Brain microvascular endothelial cell (primary cell): Measurements from ENCODE around the gene VWA5B1.
A peak's percentile ranks its signal among the peaks of the same experiment; 100 is the strongest.

Experiments used
- DNase-seq: peaks from one replicate; pipeline ENCODE4 v3.0.0-alpha.2; 2020
- H3K27ac ChIP-seq: fragments of 250-450 bp; sonication (Bioruptor Pico); 2 replicates; pipeline ENCODE4 v1.5.1; 2020; ENCODE audit warnings: mild to moderate bottlenecking, moderate library complexity
- H3K27me3 ChIP-seq: fragments of 250-450 bp; sonication (Bioruptor Pico); replicated peaks from 2 replicates; pipeline ENCODE4 v1.5.1; 2020; ENCODE audit warnings: mild to moderate bottlenecking
- H3K36me3 ChIP-seq: fragments of 250-450 bp; sonication (Bioruptor Pico); replicated peaks from 2 replicates; pipeline ENCODE4 v1.5.1; 2020; ENCODE audit warnings: mild to moderate bottlenecking
- H3K4me3 ChIP-seq: 2 replicates; pipeline ENCODE4 v1.5.1; 2011; ENCODE audit warnings: low read depth, mild to moderate bottlenecking, control low read depth, low read length, moderate library complexity
- CTCF ChIP-seq: IDR thresholded peaks from 2 replicates; pipeline ENCODE4 v1.5.1; 2011; ENCODE audit warnings: low read depth, mild to moderate bottlenecking, moderate library complexity, low read length, control low read depth, inconsistent platforms; ENCODE audit errors: missing control alignments
- in situ Hi-C: cut with HindIII; loops from 2 replicates; pipeline ENCODE4 v1.10.0; 2017; ENCODE audit warnings: low sequenced_read_pairs, low pct_ligation_motif_present

The VWA5B1 gene

GRCh38 chr1:20365421-20366055, 74.9 kb downstream of the VWA5B1 start:
- no peak overlapping the region for H3K27ac ChIP-seq
- TF ChIP-seq CTCF, result no peak
- H3K4me3 ChIP-seq, result no peak overlapping the region
- no peaks in the 10 kb centered on the region for H3K36me3 ChIP-seq
- no peak for DNase-seq
- peaks cover 45% of the 10 kb centered on the region for H3K27me3 ChIP-seq
- in situ Hi-C loops, result no loop called here

GRCh38 chr1:20366056-20366462, 75.4 kb downstream of the VWA5B1 start:
- no peak for TF ChIP-seq CTCF
- Histone ChIP-seq H3K27me3 (peaks cover 45% of the 10 kb centered on the region), H3K4me3 (no peak overlapping the region), H3K27ac (no peak overlapping the region), H3K36me3 (no peaks in the 10 kb centered on the region)
- in situ Hi-C loops, result no loop called here
- no peak for DNase-seq

DNA sequence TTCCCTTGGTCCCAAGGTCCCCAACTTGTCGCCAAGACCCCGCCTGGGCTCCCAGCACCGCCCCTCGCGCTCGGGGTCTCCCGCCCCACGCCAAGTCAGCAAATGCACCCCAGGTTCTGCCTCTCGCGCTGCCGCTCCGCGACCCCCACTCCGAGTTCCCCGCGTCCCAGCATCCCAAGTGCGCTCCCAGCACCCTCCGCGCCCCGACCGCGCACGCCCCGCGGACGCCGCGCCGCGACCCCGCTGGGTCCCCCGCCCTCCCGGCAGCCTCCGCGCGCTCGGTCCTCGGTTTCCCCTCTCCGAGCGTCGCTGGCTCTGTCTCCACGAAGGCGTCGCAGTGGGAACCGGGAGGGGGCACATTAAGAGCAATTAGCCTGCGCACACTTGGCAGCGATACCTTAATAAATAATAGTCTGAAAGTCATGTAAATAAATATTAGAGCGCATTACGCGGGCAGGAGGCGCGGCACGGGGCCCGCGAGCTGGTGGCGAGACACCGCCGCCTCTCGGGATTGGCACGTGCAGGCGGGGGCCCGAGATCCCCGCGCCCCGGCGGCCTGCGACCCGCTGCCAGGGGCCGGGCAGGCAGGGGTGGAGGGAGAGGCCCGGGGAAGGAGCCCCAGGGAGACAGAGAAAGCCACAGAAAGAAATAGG, 75.9 kb downstream of the VWA5B1 start:
- peak overlapping the region; percentile 15 for H3K4me3 ChIP-seq
- no peaks in the 10 kb centered on the region for H3K36me3 ChIP-seq
- in situ Hi-C loops, result no loop called here
- DNase-seq, result no peak
- H3K27ac ChIP-seq, result no peak overlapping the region
- peaks cover 45% of the 10 kb centered on the region for H3K27me3 ChIP-seq
- TF ChIP-seq CTCF, result no peak

- Histone ChIP-seq H3K4me3 (peak overlapping the region; percentile 15), H3K27me3 (peaks cover 49% of the 10 kb centered on the region), H3K36me3 (no peaks in the 10 kb centered on the region), H3K27ac (no peak overlapping the region)
- peak; percentile 88 for TF ChIP-seq CTCF
- peak; percentile 25 for DNase-seq
- in situ Hi-C loops, result no loop called here
These were observed 76.5 kb downstream of the VWA5B1 start for GRCh38 chr1:20367116-20367585.

DNA sequence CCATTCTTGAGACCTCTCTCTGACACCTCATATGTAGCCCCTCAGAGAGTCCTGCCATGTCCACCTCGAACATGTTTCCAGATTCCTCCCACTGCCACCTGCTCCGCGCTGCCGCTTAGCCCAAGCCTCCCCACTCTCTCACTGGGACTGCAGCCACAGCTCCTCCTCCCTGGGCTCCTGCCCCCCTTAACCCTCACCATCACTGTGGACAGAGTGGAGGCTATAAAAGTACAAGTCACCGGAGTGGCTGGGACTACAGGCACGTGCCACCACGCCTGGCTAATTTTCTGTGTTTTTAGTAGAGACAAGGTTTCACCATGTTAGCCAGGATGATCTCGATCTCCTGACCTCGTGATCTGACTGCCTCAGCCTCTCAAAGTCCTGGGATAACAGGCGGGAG, 77.0 kb downstream of the VWA5B1 start:
- H3K27me3 ChIP-seq, result peaks cover 49% of the 10 kb centered on the region
- H3K4me3 ChIP-seq, result no peak overlapping the region
- no peak for DNase-seq
- TF ChIP-seq CTCF, result no peak
- no peaks in the 10 kb centered on the region for H3K36me3 ChIP-seq
- no peak overlapping the region for H3K27ac ChIP-seq
- in situ Hi-C loops, result no loop called here
